GM19467 (cell line): ENCODE results near the gene KANK4.

Experiments
- ATAC-seq: cut with Tn5 transposase; IDR thresholded peaks from one replicate; pipeline ENCODE4 v1.9.1; 2021; ENCODE audit warnings: mild to moderate bottlenecking, moderate library complexity; ENCODE audit not compliant: unreplicated experiment

Gene KANK4

DNA sequence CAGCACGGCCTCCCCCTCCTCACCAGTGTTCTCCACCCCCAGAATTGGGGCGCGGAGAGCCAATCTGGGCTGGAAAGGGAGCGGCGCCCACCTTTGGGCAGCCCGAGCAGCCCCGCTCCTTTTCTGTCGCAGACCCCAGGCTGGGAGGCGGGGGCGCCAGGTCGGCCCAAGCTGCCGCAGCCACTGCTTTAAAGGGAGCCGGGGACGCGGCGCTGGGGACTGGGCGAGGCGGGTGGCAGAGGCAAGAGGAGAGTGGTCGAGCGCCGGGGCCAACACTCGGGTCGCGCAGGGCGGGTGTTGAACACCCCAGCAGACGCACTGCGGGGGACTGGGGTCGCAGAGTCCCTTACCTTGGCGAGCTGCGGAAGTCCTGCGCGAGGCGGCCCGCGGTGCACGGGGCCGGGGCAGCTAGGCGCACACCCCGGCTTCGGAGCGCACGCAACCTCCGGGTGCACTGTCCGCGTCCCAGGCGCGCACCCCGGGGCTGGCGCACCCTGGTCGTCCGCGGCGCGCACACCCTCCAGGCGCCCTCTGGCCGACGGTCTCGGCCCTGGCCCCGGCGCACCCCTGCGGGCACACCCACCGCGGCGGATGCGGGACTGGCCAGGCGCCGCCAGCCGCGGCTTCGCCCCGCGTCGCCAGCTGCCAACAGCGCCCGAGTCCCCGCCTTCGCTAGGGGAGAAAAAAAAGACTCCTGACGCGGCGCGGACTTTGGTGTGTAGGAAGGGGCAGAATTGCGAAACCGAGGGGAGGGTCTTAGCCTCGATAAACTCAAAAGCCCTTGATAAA is at the start of gene KANK4:
KANK4 (minus strand) TSS at position 679 of the 789 bp plus-strand sequence. CDS start 37,870 bp downstream, outside the sequence.
- ATAC-seq: no peak

DNA sequence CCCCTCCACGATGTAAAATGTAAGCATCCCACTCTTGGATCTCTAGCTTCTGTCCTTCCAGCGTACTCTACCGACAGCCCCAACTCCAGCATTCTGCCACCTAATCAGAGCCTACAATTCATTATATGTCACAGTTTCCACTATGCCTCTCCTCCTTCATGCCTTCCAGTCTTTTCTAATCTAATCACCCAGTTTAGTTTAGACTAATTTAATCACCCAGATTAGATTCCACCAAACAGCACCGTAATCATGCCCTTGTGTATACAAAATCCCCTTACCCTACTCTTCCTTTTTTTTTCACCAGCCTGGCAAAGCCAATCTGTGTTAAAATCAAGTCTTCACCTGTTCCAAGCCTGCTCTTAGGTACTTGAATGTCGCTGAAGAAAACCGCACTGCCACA is 49.8 kb upstream of the KANK4 start:
- ATAC-seq: no peak

DNA sequence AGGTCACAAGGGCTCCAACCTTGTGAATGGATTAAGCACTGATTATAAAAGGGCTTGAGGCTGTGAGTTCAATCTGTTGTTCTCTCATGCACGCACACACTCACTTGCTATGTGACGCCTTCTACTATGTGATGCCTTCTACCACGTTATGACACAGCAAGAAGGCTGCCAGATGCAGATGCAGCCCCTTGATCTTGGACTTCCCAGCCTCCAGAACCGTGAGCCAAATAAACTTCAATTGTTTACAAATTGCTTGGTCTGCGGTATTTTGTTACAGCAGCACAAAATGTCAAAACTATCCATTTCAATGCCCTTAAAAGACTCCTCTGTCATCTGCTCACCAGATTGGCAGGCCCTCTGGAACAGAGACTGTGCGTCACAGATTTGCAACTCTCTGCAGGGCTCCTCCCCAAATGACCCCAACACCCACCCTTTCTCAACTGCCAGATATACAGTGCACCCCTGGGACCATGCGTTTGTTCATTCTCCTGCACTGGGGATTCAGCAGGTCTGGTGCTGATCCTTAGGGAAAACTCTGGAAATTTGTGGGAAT is 47.8 kb upstream of the KANK4 start:
- ATAC-seq: no peak

DNA sequence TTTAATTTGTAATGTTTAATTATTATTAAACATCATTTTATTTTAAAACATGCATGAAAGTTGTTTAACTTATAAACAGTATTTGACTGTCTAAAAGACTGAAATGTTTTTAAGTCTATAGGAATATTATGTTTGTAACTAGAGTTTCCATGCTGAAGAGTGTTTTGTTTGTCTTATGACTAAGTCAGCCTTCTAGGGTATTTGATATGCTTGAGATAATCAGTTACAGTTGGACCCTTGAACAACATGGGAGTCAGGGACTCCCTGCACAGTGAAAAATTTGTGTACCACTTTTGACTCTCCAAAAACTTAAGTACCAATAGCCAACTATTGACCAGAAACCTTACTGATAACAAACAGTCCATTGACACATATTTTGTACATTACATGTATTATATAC is 45.5 kb upstream of the KANK4 start:
- no peak for ATAC-seq

DNA sequence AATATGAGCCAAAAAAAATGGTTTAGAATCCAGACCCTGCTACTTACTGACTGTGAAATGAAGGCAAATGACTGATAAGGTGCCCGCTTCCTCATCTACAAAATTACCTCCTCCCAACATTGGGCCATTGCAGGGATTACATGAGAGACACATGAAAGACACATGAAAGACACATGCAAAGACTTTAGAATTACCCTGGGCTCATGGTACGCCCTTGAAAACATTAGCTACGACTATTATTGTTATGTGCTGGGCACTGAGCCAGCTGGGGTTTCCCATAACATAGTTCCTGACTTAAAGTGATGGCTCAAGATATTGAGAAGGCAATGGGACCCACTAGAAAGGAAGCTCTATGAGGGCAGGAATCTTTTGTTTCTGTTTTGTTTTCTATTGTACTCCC is 43.7 kb upstream of the KANK4 start:
- no peak for ATAC-seq

DNA sequence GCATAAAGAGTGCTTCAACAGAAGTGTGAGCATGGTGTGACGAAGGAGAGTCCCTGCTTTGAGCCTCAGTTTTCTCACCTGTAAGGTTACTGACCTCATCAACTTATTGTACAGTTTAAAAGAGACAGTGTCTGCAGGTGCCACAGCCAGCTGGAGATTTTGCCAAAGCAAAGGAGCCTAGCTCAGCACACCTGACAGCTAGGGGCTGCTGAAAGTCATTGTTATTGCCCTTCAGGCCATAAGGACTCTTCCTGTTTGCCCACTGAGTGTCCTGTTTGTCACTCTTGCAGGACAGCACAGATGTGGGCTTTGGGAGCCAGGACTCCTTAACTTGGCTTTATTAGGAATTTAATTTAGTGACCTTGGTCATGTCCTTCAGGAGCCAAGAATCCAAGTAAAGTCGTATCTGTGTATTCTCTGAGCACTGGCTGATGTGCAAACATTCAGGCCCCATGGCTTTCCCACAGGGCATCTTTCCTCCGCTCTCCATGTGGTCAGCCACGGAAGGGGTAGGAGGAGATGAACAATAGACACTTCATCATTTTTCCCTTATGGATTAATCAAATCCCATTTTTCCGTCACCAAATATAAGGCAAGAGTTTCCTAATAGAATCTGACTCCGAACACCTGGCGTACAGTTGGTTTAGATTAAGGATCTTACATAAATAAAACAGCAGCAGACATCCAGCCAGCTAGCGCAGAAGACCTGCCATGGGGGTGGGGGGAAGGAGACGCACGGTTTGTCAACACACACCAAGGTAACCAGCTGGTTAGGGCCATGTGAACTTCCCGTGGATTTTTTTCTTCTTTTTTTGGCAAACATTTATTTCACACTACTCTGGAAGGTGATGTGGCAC is 43.1 kb upstream of the KANK4 start:
- ATAC-seq: no peak

DNA sequence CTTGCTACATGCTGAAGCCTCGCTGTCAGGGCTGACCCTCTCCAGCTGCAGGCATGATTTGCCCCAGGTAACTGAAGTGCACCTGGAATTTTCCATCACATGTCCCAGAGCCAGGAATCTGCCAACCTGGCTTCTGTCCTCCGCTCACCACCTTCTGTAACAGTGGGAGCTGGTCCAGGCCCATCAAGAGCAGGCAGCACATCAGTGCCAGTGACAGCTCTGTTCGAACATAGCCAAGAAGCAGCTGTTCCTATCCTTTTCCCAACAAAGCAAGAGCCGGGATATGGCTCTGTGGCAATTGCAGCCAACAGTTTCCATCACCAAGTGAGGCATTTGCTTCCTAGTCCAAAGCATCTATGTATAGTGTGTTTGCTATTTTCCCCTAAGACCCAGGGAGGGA is 42.2 kb upstream of the KANK4 start:
- no peak for ATAC-seq

DNA sequence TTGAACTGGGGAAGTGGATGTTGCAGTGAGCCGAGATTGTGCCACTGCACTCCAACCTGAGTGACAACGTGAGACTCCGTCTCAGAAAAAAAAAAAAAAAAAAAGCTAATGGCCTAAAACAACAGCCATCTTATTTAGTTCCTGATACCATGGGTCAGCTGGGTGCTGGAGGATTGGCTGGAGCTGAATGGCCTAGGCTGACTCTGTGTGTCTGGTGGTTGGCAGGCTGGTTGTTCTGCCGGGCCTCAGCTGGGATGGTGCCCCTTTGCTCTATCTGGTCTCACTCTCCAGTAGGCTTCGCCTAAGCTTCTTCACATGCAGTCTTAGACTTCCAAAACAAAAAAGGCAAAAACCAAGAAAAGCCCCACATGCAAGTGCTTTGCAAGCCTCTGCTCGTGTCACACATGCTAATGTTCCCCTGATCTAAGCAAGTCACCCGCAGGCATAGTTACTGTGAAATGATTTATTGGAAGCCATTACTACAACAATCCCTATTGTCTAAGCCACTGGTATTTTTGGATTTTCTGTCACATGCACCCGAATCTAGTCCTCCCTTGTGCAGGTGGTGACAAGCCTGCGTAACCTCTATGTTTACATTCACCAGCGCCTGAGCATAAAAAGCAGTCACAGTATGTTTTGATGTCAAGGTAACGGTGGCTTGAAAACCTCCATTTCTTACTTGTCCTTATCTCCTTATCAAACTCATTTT is 39.6 kb upstream of the KANK4 start:
- ATAC-seq: no peak

DNA sequence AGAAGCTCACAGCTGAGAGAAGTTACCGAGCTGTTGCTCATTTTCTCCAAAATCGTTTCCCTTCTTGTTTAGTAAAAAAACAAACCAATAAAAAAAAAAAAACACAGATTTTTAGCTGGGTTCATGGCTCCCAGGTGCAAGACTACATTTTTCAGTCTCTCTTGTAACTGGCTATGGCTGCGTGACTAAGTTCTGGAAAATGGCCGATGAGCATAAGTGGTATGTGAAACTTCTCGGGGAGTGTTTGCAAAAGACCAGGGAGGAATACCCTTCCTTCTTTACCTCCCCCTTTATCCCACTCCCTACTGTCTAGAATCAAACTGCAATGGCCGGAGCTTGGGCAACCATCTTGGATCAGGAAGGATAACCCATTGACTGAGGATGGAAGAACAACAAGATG is 38.7 kb upstream of the KANK4 start:
- no peak for ATAC-seq

DNA sequence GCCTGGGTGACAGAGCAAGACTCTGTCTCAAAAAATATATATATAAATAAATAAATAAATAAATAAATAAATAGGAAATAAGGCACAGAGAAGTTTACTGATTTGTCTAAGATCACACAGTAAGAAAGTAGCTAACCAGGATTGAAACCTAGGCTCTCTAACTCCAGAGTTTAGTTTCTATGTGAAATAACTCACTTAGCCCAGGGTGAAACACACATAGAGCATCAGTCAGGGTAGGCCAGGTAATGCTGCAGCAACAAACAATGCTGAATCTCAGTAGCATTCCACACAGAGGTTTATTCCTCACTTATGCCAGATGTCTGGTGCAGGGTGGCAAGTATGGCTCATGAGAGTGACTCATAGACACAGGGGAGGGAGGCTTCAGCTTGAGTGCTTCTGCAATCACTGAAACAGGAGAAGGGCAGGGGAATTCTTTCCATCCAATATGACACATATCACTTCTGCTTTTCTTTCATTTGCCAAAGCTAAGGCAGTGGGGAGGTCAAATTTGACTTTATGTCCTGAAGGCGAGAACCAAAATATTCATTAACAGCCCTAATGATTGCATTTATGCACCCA is 37.1 kb upstream of the KANK4 start:
- no peak for ATAC-seq

DNA sequence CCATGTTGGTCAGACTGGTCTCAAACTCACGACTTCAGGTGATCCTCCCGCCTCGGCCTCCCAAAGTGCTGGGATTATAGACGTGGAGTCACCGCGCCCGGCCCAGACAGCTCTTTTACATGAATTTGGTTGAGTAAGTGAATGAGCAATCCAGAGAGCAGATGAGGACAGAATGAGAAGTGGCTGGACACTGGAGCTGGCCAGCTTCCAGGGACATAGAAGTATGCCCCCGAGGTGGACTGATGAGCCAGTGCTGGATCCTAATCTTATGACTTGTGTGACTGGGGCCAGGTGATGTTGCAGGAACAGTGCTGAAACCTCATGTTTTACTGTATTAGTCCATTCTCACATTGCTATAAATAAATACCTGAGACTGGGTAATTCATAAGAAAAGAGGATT is 35.9 kb upstream of the KANK4 start:
- no peak for ATAC-seq

DNA sequence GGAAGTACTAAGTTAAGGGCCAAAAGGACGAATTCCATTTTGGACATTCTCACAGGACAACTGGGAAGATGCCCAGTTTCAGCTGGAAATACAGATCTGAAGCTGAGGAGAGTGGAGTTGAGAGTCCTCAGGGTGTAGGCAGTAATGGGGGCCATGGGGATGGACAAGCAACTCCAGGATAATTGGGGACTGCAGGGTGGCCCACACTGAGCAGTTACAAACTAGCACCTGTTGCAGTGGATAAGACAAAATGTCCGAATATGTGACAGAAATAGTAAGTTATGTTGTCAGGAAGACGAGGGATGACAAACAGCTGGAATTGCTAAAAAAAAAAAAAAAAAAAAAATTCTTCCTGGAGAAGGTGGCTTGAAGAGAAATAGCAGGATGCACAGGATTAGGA is 34.6 kb upstream of the KANK4 start:
- no peak for ATAC-seq

DNA sequence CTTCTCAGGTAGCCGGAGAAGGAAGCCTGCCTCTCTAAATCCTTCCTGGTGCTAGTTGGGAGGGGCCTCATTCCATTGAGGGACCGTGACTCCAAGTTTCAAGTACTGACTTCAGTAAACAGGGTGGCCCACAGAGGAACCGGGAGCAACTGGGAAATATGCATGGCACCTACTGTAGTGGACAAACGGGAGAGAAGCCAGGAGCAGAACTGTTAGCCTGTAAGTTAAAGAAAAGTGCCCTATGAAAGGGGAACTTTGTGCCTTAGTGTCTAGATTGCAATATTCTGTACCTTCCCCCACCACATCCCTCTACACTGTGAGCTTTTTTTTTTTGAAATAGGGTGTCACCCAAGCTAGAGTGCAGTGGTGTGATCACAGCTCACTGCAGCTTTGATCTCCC is 33.2 kb upstream of the KANK4 start:
- ATAC-seq: no peak

DNA sequence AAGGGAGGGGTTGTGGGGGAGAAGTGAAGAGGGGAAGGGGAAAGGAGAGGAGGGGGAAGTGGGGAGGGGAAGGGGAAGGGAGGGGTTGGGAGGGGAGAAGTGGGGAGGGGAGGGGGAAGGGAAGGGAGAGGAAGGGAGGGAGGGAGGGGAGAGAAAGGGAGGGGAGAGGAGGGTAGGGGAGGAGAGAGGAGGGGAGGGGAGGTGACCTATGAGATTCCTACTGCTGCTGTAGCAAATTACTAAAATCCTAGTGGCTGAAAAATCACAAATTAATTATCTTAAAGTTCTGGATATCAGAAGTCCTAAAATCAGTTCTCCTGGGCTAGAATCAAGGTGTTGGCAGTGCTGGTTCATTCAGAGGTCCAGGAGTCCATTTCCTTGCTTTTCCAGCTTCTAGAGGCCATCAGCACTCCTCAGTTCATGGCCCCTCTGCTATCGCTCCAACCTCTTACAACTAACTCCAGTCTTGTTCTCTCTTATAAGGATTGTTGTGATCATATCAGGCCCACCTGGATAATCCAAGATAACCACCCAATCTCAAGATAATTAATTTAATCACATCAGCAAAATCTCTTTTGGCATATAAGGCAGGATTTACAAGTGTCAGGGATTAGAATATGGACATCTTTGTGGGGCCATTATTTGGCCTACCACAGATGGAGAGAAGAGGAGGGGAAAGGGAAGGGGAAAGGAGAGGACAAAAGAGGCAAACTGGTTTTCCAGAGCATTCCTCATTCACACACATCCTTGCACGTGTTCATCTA is 30.4 kb upstream of the KANK4 start:
- no peak for ATAC-seq

DNA sequence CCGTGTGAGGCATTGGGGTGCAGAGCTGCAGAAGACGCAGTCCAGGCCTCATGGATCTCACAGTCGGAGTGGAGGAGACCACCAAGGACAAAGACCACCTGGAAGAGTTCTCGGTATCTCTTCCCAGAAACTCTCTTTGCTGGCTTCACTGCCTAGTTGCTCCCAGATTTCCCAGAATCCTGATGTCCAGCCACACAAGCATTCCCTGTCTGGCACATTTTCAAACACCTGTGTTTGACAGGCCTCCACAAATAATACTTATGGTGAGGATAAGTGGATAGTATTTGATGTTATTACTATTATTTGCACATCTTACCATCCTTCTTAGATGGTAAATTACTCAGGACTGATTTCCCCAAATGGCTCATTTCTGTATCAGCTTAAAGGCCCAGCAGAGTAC is 27.7 kb upstream of the KANK4 start:
- ATAC-seq: no peak

DNA sequence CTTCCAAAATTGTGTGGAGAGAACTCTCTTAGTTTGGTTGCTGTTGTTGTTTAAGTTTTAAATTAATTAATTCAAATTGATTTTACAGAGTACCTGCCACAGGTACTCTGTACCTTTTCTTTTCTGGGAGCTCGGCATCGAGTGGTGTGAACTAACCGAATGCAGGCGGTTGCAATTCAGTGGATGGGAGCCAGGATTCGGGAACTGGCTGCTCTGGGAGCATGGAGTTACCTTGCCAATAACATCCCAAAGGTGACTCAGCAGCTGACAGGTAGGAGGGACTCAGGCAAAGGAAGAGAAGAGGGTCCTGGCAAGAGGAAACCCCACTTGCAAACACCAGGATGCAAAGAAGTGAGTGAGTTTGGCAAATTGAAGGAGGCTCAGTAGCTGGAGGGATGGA is 24.7 kb upstream of the KANK4 start:
- no peak for ATAC-seq

DNA sequence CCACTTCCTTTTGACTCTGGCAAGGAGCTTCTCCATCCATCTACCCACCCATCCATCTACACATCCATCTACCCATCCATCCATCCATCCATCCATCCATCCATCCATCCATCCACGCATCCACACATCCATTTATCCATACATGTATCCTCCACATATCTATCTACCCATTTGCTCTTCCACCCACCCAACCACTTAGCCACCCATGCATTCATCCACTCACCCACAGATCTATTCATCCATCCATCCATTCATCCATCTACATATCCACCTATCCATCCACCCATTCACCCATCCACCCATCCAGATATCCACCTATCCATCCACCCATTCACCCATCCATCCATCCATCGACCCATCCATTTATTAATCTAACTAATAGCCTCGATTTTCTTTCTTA is 23.0 kb upstream of the KANK4 start:
- ATAC-seq: no peak

DNA sequence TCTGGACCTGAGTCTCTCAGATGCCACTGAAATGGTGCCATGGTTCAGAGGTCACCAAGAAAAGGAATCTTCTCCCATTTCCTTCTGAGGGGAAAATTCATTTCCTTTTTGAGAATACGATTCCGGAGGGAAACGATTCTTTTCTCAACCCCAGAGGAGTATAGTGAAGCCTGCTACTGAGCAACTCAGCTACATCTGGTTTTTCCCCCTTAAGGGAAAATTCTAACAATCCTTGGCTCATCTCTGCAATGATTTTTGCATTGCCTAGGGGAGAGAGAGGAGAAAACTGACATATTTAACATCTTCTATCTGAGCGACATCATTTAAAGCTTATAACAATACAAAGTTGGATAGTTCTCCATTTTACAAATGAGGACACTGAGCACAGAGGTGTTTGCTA is 22.4 kb upstream of the KANK4 start:
- ATAC-seq: no peak

DNA sequence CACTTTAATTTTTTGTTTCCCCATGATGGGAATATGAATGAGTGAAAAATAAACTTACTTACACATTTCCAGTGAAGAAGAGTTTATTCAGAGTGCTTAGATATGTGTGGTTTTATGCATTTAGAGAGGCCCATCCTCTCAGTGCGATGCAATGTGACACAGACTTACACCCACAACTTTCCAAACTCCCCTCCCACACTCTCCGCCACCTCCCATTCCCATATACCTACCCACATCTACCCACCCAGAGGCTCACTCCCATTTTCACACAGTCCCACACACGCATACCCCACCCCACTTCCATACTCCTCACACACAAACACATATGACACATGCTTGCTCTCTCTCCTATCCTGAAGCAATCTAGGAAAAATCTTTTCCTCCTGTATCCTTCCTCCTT is 21.9 kb upstream of the KANK4 start:
- ATAC-seq: no peak
